Muscle layer of colon (tissue), 2 donors: ENCODE data around the gene TRO.

Experiments used
- H3K27ac ChIP-seq: one replicate; pipeline ENCODE4 v1.7.0; 2013; ENCODE audit warnings: low read depth, mild to moderate bottlenecking, low read length, moderate library complexity
- H3K27me3 ChIP-seq, 2 donors: one replicate each; pipeline ENCODE4 v1.7.0; 2013; ENCODE audit warnings: low read length in 2 of 2, mild to moderate bottlenecking in 2 of 2; ENCODE audit not compliant: insufficient read depth in 2 of 2, control insufficient read depth in 1 of 2
- H3K36me3 ChIP-seq: one replicate; pipeline ENCODE4 v1.7.0; 2013; ENCODE audit warnings: mild to moderate bottlenecking, low read length; ENCODE audit not compliant: insufficient read depth
- H3K4me1 ChIP-seq: one replicate; pipeline ENCODE4 v1.7.0; 2013; ENCODE audit warnings: mild to moderate bottlenecking, low read length; ENCODE audit not compliant: insufficient read depth
- H3K4me3 ChIP-seq, 2 donors: one replicate each; pipeline ENCODE4 v1.7.0; 2013; ENCODE audit warnings: low read length in 2 of 2, low read depth in 1 of 2, mild to moderate bottlenecking in 1 of 2, moderate library complexity in 1 of 2
- H3K9ac ChIP-seq: one replicate; pipeline ENCODE4 v1.7.0; 2013; ENCODE audit warnings: low read length
- H3K9me3 ChIP-seq: one replicate; pipeline ENCODE4 v1.7.0; 2013; ENCODE audit warnings: mild to moderate bottlenecking, low read length
- donor health status: abdominal sarcoma.
- donor health status: Adenocarcinoma of cecum.

Gene TRO

GRCh38 chrX:54930291-54931049, 9.8 kb downstream of the TRO start:
- Histone ChIP-seq H3K36me3 (no peaks in the 10 kb centered on the region), H3K9ac (no peak overlapping the region), H3K27ac (no peak overlapping the region), H3K9me3 (peaks cover 5% of the 10 kb centered on the region), H3K27me3 (peaks cover 0 to under 1% of the 10 kb centered on the region in 2 donors), H3K4me1 (no peaks in the 10 kb centered on the region), H3K4me3 (no peak overlapping the region)

GRCh38 chrX:54931107-54931506, 10.5 kb downstream of the TRO start:
- Histone ChIP-seq H3K4me3 (no peak overlapping the region), H3K27ac (no peak overlapping the region), H3K9ac (no peak overlapping the region), H3K4me1 (no peaks in the 10 kb centered on the region), H3K36me3 (no peaks in the 10 kb centered on the region), H3K27me3 (peaks cover 0 to 5% of the 10 kb centered on the region in 2 donors), H3K9me3 (peaks cover 5% of the 10 kb centered on the region)

- Histone ChIP-seq H3K4me1 (no peaks in the 10 kb centered on the region), H3K4me3 (no peak overlapping the region), H3K27me3 (peaks cover 0 to 5% of the 10 kb centered on the region in 2 donors), H3K27ac (no peak overlapping the region), H3K36me3 (no peaks in the 10 kb centered on the region), H3K9me3 (no peaks in the 10 kb centered on the region), H3K9ac (no peak overlapping the region)
Observed at GRCh38 chrX:54933150-54933826, 12.7 kb downstream of the TRO start.

- Histone ChIP-seq H3K9ac (no peak overlapping the region), H3K27ac (no peak overlapping the region), H3K4me1 (no peaks in the 10 kb centered on the region), H3K9me3 (no peaks in the 10 kb centered on the region), H3K4me3 (no peak overlapping the region), H3K27me3 (peaks cover 0 to 5% of the 10 kb centered on the region in 2 donors), H3K36me3 (no peaks in the 10 kb centered on the region)
Observed at GRCh38 chrX:54934058-54934457, 13.4 kb downstream of the TRO start.

- H3K9ac ChIP-seq, result no peak overlapping the region
- peaks cover 0 to 5% of the 10 kb centered on the region in 2 donors for H3K27me3 ChIP-seq
- H3K4me1 ChIP-seq, result no peaks in the 10 kb centered on the region
- H3K27ac ChIP-seq, result no peak overlapping the region
- no peak overlapping the region for H3K4me3 ChIP-seq
- no peaks in the 10 kb centered on the region for H3K36me3 ChIP-seq
- no peaks in the 10 kb centered on the region for H3K9me3 ChIP-seq
Observed at GRCh38 chrX:54934890-54935289, 14.3 kb downstream of the TRO start.

GRCh38 chrX:54935306-54935705, 14.7 kb downstream of the TRO start:
- Histone ChIP-seq H3K9ac (no peak overlapping the region), H3K36me3 (no peaks in the 10 kb centered on the region), H3K27ac (no peak overlapping the region), H3K9me3 (no peaks in the 10 kb centered on the region), H3K4me1 (no peaks in the 10 kb centered on the region), H3K27me3 (peaks cover 0 to 5% of the 10 kb centered on the region in 2 donors), H3K4me3 (no peak overlapping the region)

GRCh38 chrX:54937416-54937815, 16.8 kb downstream of the TRO start:
- Histone ChIP-seq H3K27me3 (peaks cover 0 to 5% of the 10 kb centered on the region in 2 donors), H3K9me3 (no peaks in the 10 kb centered on the region), H3K9ac (no peak overlapping the region)

GRCh38 chrX:54944816-54945215, 24.2 kb downstream of the TRO start:
- H3K27me3 ChIP-seq, result no peaks in the 10 kb centered on the region
- H3K27ac ChIP-seq, result no peak overlapping the region
- no peaks in the 10 kb centered on the region for H3K4me1 ChIP-seq

More at GRCh38 chrX:54937416-54937815, 16.8 kb downstream of the TRO start:
- H3K4me3 ChIP-seq, result no peak overlapping the region
- H3K4me1 ChIP-seq, result no peaks in the 10 kb centered on the region
- H3K27ac ChIP-seq, result no peak overlapping the region
- H3K36me3 ChIP-seq, result no peaks in the 10 kb centered on the region

GRCh38 chrX:54945224-54945623, 24.6 kb downstream of the TRO start:
- no peaks in the 10 kb centered on the region for H3K4me1 ChIP-seq
- H3K27me3 ChIP-seq, result no peaks in the 10 kb centered on the region
- no peak overlapping the region for H3K27ac ChIP-seq
- no peaks in the 10 kb centered on the region for H3K9me3 ChIP-seq
- no peaks in the 10 kb centered on the region for H3K36me3 ChIP-seq
- H3K9ac ChIP-seq, result no peak overlapping the region
- H3K4me3 ChIP-seq, result no peak overlapping the region

More at GRCh38 chrX:54944816-54945215, 24.2 kb downstream of the TRO start:
- H3K36me3 ChIP-seq, result no peaks in the 10 kb centered on the region
- H3K9me3 ChIP-seq, result no peaks in the 10 kb centered on the region
- H3K9ac ChIP-seq, result no peak overlapping the region
- no peak overlapping the region for H3K4me3 ChIP-seq

- Histone ChIP-seq H3K27me3 (peaks cover 0 to 5% of the 10 kb centered on the region in 2 donors), H3K36me3 (no peaks in the 10 kb centered on the region), H3K9ac (no peak overlapping the region), H3K4me1 (no peaks in the 10 kb centered on the region), H3K4me3 (no peak overlapping the region), H3K27ac (no peak overlapping the region), H3K9me3 (no peaks in the 10 kb centered on the region)
Observed at GRCh38 chrX:54950730-54951375, 30.2 kb downstream of the TRO start.

- no peaks in the 10 kb centered on the region for H3K9me3 ChIP-seq
- no peak overlapping the region for H3K27ac ChIP-seq
- H3K4me3 ChIP-seq, result no peak overlapping the region
- no peak overlapping the region for H3K9ac ChIP-seq
- no peaks in the 10 kb centered on the region for H3K27me3 ChIP-seq
- H3K4me1 ChIP-seq, result no peaks in the 10 kb centered on the region
- no peaks in the 10 kb centered on the region for H3K36me3 ChIP-seq
Observed at GRCh38 chrX:54961750-54962149, 41.1 kb downstream of the TRO start.
